ENCODE data around the gene LRFN3. TPM values are rescaled to one million over a fixed set of nuclear protein-coding genes. Genes with fewer than 3 reads are reported as not detected.

LRFN3 gene
- polyA plus RNA-seq, 1 experiment: 1.8 TPM

DNA sequence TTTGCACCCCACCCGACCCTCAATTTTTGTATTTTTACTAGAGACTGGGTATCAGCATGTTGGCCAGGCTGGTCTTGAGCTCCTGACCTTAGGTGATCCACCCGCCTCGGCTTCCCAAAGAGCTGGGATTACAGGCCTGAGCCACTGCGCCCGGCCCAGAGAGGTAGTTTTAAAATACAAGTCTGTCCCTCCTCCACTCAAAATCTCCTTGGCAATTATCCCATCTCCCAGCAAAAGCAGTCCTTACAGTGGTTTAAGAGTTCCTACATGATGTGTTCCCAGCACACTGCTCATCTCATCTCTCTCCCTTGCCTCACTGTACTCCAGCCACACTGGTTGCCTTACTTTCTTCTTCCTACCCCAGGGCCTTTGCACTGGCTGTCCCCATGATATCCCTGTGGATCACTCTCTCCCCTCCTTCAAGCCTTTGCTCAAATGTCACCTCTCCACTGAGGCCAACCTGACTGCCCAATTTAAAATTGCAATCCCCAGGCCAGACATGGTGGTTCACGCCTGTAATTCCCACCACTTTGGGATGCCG is 24.3 kb downstream of the LRFN3 start:
- Histone ChIP-seq H3K27me3 (ENCODE audit: control insufficient read depth, insufficient read depth, low read length) (peaks cover 24% of the 10 kb centered on the region), H3K4me3 (ENCODE audit: low read depth, low read length) (no peak overlapping the region), H3K36me3 (ENCODE audit: control insufficient read depth, insufficient read depth, low read length) (no peaks in the 10 kb centered on the region)
- CTCF ChIA-PET: no interaction called here
- no peak for DNase-seq (ENCODE audit: low read depth)
- POLR2A ChIA-PET: no interaction called here
- TF ChIP-seq, protein P1, sequence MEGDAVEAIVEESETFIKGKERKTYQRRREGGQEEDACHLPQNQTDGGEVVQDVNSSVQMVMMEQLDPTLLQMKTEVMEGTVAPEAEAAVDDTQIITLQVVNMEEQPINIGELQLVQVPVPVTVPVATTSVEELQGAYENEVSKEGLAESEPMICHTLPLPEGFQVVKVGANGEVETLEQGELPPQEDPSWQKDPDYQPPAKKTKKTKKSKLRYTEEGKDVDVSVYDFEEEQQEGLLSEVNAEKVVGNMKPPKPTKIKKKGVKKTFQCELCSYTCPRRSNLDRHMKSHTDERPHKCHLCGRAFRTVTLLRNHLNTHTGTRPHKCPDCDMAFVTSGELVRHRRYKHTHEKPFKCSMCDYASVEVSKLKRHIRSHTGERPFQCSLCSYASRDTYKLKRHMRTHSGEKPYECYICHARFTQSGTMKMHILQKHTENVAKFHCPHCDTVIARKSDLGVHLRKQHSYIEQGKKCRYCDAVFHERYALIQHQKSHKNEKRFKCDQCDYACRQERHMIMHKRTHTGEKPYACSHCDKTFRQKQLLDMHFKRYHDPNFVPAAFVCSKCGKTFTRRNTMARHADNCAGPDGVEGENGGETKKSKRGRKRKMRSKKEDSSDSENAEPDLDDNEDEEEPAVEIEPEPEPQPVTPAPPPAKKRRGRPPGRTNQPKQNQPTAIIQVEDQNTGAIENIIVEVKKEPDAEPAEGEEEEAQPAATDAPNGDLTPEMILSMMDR (IDR thresholded peaks at IDR 0.05; ENCODE audit: insufficient read depth, low read depth, low read length): no peak

DNA sequence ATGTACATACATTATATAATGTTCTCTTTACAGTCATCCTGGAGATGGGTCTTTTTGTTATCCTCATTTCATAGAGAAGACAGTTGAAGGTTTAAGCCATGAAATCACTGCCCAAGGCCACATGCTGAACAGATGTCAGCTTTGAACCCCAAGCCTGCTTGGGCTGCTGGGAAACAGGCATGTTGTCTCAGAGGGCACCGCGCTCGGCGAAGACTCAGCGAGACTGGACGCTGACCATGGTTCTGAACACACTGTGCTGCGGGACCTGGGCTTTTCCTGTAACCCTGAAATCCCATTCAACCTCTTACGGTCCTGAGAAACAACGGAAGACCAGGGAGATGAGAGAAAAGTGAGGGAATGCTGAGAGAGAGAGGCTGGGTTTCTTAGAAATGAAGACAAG is 27.3 kb downstream of the LRFN3 start:
- H3K4me3 ChIP-seq (ENCODE audit: low read depth, low read length): no peak overlapping the region
- no peak for DNase-seq (ENCODE audit: low read depth)
- H3K36me3 ChIP-seq (ENCODE audit: control insufficient read depth, insufficient read depth, low read length): no peaks in the 10 kb centered on the region
- TF ChIP-seq, protein P1 (IDR thresholded peaks at IDR 0.05; ENCODE audit: insufficient read depth, low read depth, low read length): no peak
- peaks cover 15% of the 10 kb centered on the region for H3K27me3 ChIP-seq (ENCODE audit: control insufficient read depth, insufficient read depth, low read length)
- ChIA-PET POLR2A (no interaction called here), CTCF (interaction anchor here (0.6 kb wide), 1 partner anchor 34 kb away, joined by 3 read pairs; no protein-coding TSS in a partner anchor)

DNA sequence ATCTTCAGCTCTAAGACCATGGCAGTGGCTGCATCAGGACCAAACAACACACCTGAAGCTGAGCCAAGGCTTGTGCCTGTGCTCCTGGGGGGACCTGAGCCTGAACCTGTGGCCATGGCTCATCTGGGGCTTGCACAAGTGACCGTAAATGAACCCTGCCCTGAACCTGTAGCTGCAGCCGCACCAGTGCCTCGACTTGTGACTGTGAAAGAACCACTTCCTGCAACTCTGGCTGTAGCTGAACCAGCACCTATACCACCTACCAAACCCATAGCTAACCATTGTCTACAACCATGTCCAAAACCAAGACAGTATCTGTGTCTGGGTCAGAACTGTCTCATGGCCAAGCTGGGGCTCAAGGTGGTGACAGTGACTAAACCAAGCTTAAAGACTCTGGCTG is 30.6 kb downstream of the LRFN3 start:
- no peak for DNase-seq (ENCODE audit: low read depth)
- Histone ChIP-seq H3K27me3 (ENCODE audit: control insufficient read depth, insufficient read depth, low read length) (no peaks in the 10 kb centered on the region), H3K4me3 (ENCODE audit: low read depth, low read length) (no peak overlapping the region), H3K36me3 (ENCODE audit: control insufficient read depth, insufficient read depth, low read length) (no peaks in the 10 kb centered on the region)
- ChIA-PET CTCF (interaction anchor here (1.2 to 1.3 kb wide), 2 partner anchors 10 to 15 kb away, joined by 3 to 4 read pairs; no protein-coding TSS in a partner anchor), POLR2A (no interaction called here)
- TF ChIP-seq, protein P1 (IDR thresholded peaks at IDR 0.05; ENCODE audit: insufficient read depth, low read depth, low read length): no peak

DNA sequence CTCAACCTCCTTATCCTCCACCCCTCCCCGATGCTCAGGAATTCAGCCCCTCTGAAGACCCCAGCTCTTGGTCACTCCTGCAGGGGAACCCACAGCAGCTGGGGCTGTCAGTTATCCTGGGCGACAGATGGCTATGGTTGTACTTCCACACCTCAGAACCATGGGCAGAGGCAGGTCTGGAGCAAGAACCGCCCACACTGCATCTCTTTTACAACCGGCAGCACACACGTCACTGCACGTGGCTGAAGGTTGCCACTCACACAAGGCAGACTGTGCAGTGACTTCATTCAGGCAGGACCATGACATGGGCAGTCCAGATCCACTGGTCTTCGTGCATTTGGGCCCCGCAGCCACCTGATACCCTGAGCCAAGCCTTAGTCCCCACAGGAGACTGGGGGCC is 37.3 kb downstream of the LRFN3 start:
- DNase-seq (ENCODE audit: low read depth): no peak
- Histone ChIP-seq H3K27me3 (ENCODE audit: control insufficient read depth, insufficient read depth, low read length) (no peaks in the 10 kb centered on the region; the same call in 1 of the 2 replicates), H3K4me3 (ENCODE audit: low read depth, low read length) (no peak overlapping the region), H3K36me3 (ENCODE audit: control insufficient read depth, insufficient read depth, low read length) (no peaks in the 10 kb centered on the region)
- CTCF ChIA-PET: no interaction called here
- TF ChIP-seq, protein P1 (IDR thresholded peaks at IDR 0.05; ENCODE audit: insufficient read depth, low read depth, low read length): no peak
- POLR2A ChIA-PET: no interaction called here

DNA sequence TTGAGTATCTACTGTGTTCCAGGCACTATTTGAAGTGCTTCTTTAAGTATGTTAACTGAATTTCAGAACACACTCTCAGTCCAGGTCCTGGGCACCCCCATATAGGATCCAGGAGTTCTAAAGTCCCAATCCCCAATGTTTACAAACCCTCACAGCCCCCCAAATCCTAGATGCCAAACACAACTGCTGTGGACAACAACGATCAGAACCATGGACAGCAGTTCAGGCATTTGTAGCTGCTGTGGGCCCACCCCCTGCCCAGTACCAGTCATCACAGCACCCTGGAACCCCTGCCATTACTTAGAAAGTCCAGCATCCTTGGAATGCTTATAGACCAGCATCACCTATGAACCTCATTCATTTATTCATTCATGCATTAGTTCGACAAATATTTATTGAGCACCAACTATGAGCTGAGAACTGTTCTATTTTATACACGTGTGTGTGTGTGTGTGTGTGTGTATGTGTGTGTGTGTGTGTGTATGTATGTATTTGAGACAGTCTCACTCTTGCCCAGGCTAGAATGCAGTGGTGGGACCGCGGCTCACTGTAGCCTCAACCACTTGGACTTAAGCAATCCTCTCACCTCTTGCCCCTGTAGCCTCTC is 39.5 kb downstream of the LRFN3 start:
- CTCF ChIA-PET: interaction anchor here (1.3 to 1.6 kb wide), 2 partner anchors 9 to 20 kb away, joined by 3 read pairs; partner anchors contain the start of gene SDHAF1

More for the DNA sequence above, 39.5 kb downstream of the LRFN3 start:
- TF ChIP-seq, protein P1 (IDR thresholded peaks at IDR 0.05; ENCODE audit: insufficient read depth, low read depth, low read length): no peak
- no peak for DNase-seq (ENCODE audit: low read depth)
- no peaks in the 10 kb centered on the region for H3K36me3 ChIP-seq (ENCODE audit: control insufficient read depth, insufficient read depth, low read length)
- POLR2A ChIA-PET: no interaction called here
- no peaks in the 10 kb centered on the region; the same call in 1 of the 2 replicates for H3K27me3 ChIP-seq (ENCODE audit: control insufficient read depth, insufficient read depth, low read length)
- H3K4me3 ChIP-seq (ENCODE audit: low read depth, low read length): no peak overlapping the region
